ENCODE results near the gene DIABLO. TPM values are rescaled to one million over a fixed set of nuclear protein-coding genes. Genes with fewer than 3 reads are reported as not detected.
A peak's percentile ranks its signal among the peaks of the same experiment; 100 is the strongest.
"Not testable (repeated sequence)": the region's sequence is repeated elsewhere in the genome, so short reads cannot be mapped to it uniquely, and the experiment has no call there.

Gene DIABLO
- polyA plus RNA-seq, 4 donors = 54.0 to 68.4 (median 57.8) TPM

DNA sequence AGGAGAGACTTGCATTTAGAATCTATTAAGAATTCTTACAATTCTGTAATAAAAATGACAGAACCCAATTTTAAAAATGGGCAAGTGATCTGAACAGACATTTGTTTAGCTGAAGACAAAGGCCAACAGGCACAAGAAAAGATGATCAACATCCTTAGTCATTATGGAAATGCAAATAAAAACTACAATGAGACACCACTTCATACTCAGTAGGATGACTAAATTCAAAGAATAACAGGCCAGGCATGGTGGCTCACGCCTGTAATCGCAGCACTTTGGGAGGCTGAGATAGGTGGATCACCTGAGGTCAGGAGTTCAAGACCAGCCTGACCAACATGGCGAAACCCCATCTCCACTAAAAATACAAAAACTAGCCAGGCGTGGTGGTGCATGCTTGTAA lies 32.6 kb upstream of the DIABLO start:
- H3K4me3 ChIP-seq (ENCODE audit: low read depth in 1 of 3, low read length in 3 of 3); H3K9me3 ChIP-seq (ENCODE audit: control insufficient read depth in 2 of 2, insufficient read depth in 1 of 2, low read depth in 1 of 2, low read length in 1 of 2); FAIRE-seq; H3K27ac ChIP-seq (ENCODE audit: low read depth in 1 of 3, low read length in 2 of 3); H3K4me1 ChIP-seq (ENCODE audit: control insufficient read depth in 3 of 3, insufficient read depth in 2 of 3, low read depth in 1 of 3, low read length in 2 of 3); H3K27me3 ChIP-seq (ENCODE audit: control insufficient read depth in 3 of 3, insufficient read depth in 3 of 3, low read length in 3 of 3); DNase-seq: not testable (repeated sequence)
- peaks cover 3 to 66% (median 6%) of the 10 kb centered on the region in 3 donors for H3K36me3 ChIP-seq (ENCODE audit: control insufficient read depth in 3 of 3, insufficient read depth in 2 of 3, low read depth in 1 of 3, low read length in 3 of 3)
- 94 to 99% (median 95%) methylated on average over 4 of the region's 4 CpGs for WGBS, 3 donors

GRCh38 chr12:122250536-122250935 lies 24.7 kb upstream of the DIABLO start:
- H3K4me1 ChIP-seq (ENCODE audit: control insufficient read depth in 3 of 3, insufficient read depth in 2 of 3, low read depth in 1 of 3, low read length in 2 of 3) = no peaks in the 10 kb centered on the region
- H3K27me3 ChIP-seq (ENCODE audit: control insufficient read depth in 3 of 3, insufficient read depth in 3 of 3, low read length in 3 of 3) = no peaks in the 10 kb centered on the region
- H3K9me3 ChIP-seq (ENCODE audit: control insufficient read depth in 2 of 2, insufficient read depth in 1 of 2, low read depth in 1 of 2, low read length in 1 of 2) = no peaks in the 10 kb centered on the region
- FAIRE-seq = no peak
- WGBS, 3 donors = 94 to 97% (median 96%) methylated on average over 8 of the region's 8 CpGs
- no peak overlapping the region for H3K4me3 ChIP-seq (ENCODE audit: low read depth in 1 of 3, low read length in 3 of 3)
- no peak overlapping the region for H3K27ac ChIP-seq (ENCODE audit: low read depth in 1 of 3, low read length in 2 of 3)
- no peak for DNase-seq
- H3K36me3 ChIP-seq (ENCODE audit: control insufficient read depth in 3 of 3, insufficient read depth in 2 of 3, low read depth in 1 of 3, low read length in 3 of 3) = peaks cover 0 to 52% (median 2%) of the 10 kb centered on the region in 3 donors

DNA sequence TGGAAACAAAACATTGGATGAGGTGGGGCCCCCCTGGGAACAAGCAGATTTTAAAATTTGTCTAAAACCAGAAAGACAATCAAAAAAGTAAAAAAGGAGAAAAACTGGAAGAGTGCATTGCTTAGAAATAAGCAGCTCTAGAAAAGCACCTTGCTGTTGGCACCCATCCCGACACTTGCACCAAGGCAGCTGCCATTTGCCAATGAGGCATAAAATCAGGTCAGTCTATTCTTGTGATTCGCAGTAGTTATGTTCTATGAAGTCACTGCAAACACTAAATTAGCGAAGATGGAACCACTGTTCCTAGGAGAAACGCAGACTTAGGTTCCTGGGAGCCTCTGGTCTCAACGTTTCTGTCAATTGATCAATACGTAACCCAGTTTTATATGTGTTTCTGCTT lies 24.2 kb upstream of the DIABLO start:
- Histone ChIP-seq H3K4me3 (ENCODE audit: low read depth in 1 of 3, low read length in 3 of 3) (no peak overlapping the region), H3K27me3 (ENCODE audit: control insufficient read depth in 3 of 3, insufficient read depth in 3 of 3, low read length in 3 of 3) (no peaks in the 10 kb centered on the region), H3K27ac (ENCODE audit: low read depth in 1 of 3, low read length in 2 of 3) (no peak overlapping the region), H3K4me1 (ENCODE audit: control insufficient read depth in 3 of 3, insufficient read depth in 2 of 3, low read depth in 1 of 3, low read length in 2 of 3) (no peaks in the 10 kb centered on the region), H3K36me3 (ENCODE audit: control insufficient read depth in 3 of 3, insufficient read depth in 2 of 3, low read depth in 1 of 3, low read length in 3 of 3) (peaks cover 0 to 52% (median 2%) of the 10 kb centered on the region in 3 donors), H3K9me3 (ENCODE audit: control insufficient read depth in 2 of 2, insufficient read depth in 1 of 2, low read depth in 1 of 2, low read length in 1 of 2) (no peaks in the 10 kb centered on the region)
- DNase-seq (no peak), FAIRE-seq (no peak)
- WGBS, 3 donors = 90 to 96% (median 95%) methylated on average over 6 of the region's 6 CpGs

- no peak overlapping the region for H3K4me3 ChIP-seq (ENCODE audit: low read depth in 1 of 3, low read length in 3 of 3)
- WGBS, 3 donors = 87 to 100% (median 92%) methylated on average over 1 of the region's 1 CpG
- no peaks in the 10 kb centered on the region for H3K9me3 ChIP-seq (ENCODE audit: control insufficient read depth in 2 of 2, insufficient read depth in 1 of 2, low read depth in 1 of 2, low read length in 1 of 2)
- H3K27ac ChIP-seq (ENCODE audit: low read depth in 1 of 3, low read length in 2 of 3) = peak overlapping the region in 1 of 3 donors; percentile 24
- FAIRE-seq = no peak
- no peaks in the 10 kb centered on the region for H3K4me1 ChIP-seq (ENCODE audit: control insufficient read depth in 3 of 3, insufficient read depth in 2 of 3, low read depth in 1 of 3, low read length in 2 of 3)
- H3K36me3 ChIP-seq (ENCODE audit: control insufficient read depth in 3 of 3, insufficient read depth in 2 of 3, low read depth in 1 of 3, low read length in 3 of 3) = peaks cover 0 to 51% (median 2%) of the 10 kb centered on the region in 3 donors
- no peaks in the 10 kb centered on the region for H3K27me3 ChIP-seq (ENCODE audit: control insufficient read depth in 3 of 3, insufficient read depth in 3 of 3, low read length in 3 of 3)
- no peak for DNase-seq
These were observed 19.7 kb upstream of the DIABLO start for GRCh38 chr12:122245553-122245952.

- WGBS, 3 donors = 30 to 67% (median 54%) methylated on average over 11 of the region's 11 CpGs
- peak in 1 of 2 donors; percentile 40 for DNase-seq
- peak overlapping the region in 1 of 3 donors; percentile 10 for H3K4me3 ChIP-seq (ENCODE audit: low read depth in 1 of 3, low read length in 3 of 3)
- FAIRE-seq = no peak
- H3K4me1 ChIP-seq (ENCODE audit: control insufficient read depth in 3 of 3, insufficient read depth in 2 of 3, low read depth in 1 of 3, low read length in 2 of 3) = no peaks in the 10 kb centered on the region
- peaks cover 0 to 52% (median 2%) of the 10 kb centered on the region in 3 donors for H3K36me3 ChIP-seq (ENCODE audit: control insufficient read depth in 3 of 3, insufficient read depth in 2 of 3, low read depth in 1 of 3, low read length in 3 of 3)
- H3K27me3 ChIP-seq (ENCODE audit: control insufficient read depth in 3 of 3, insufficient read depth in 3 of 3, low read length in 3 of 3) = no peaks in the 10 kb centered on the region
- peak overlapping the region in 2 of 3 donors; percentile 46 to 66 for H3K27ac ChIP-seq (ENCODE audit: low read depth in 1 of 3, low read length in 2 of 3)
- H3K9me3 ChIP-seq (ENCODE audit: control insufficient read depth in 2 of 2, insufficient read depth in 1 of 2, low read depth in 1 of 2, low read length in 1 of 2) = no peaks in the 10 kb centered on the region
These were observed 18.9 kb upstream of the DIABLO start for GRCh38 chr12:122244565-122245371.

- Histone ChIP-seq H3K9me3 (ENCODE audit: control insufficient read depth in 2 of 2, insufficient read depth in 1 of 2, low read depth in 1 of 2, low read length in 1 of 2) (no peaks in the 10 kb centered on the region), H3K4me1 (ENCODE audit: control insufficient read depth in 3 of 3, insufficient read depth in 2 of 3, low read depth in 1 of 3, low read length in 2 of 3) (no peaks in the 10 kb centered on the region), H3K4me3 (ENCODE audit: low read depth in 1 of 3, low read length in 3 of 3) (no peak overlapping the region), H3K36me3 (ENCODE audit: control insufficient read depth in 3 of 3, insufficient read depth in 2 of 3, low read depth in 1 of 3, low read length in 3 of 3) (peaks cover 0 to 51% (median 2%) of the 10 kb centered on the region in 3 donors), H3K27ac (ENCODE audit: low read depth in 1 of 3, low read length in 2 of 3) (no peak overlapping the region), H3K27me3 (ENCODE audit: control insufficient read depth in 3 of 3, insufficient read depth in 3 of 3, low read length in 3 of 3) (no peaks in the 10 kb centered on the region)
- FAIRE-seq (no peak), DNase-seq (peak in 1 of 2 donors; percentile 8)
- 58 to 76% (median 74%) methylated on average over 6 of the region's 6 CpGs for WGBS, 3 donors
These were observed 18.1 kb upstream of the DIABLO start for GRCh38 chr12:122243965-122244364.

DNA sequence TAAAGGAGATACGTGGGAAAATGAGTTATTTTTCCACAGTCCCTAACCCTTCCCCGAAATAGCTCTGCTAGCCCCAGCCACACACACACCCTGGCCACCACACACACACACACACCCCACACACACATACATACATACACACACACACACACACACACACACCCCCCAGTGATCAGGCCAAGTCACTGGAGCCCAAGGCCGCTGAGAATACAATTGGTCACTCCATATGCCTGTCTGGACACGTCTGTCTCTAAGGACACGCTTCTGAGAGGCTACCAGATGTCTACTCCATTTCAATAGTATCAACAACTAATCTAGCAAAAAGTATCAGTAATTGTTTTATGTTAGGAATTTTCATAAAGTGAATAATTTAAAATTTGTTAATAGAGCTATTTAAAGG lies 13.0 kb upstream of the DIABLO start:
- H3K4me1 ChIP-seq (ENCODE audit: control insufficient read depth in 3 of 3, insufficient read depth in 2 of 3, low read depth in 1 of 3, low read length in 2 of 3) = no peaks in the 10 kb centered on the region
- no peak overlapping the region for H3K4me3 ChIP-seq (ENCODE audit: low read depth in 1 of 3, low read length in 3 of 3)
- H3K27ac ChIP-seq (ENCODE audit: low read depth in 1 of 3, low read length in 2 of 3) = no peak overlapping the region
- 94 to 97% (median 96%) methylated on average over 5 of the region's 5 CpGs for WGBS, 3 donors
- peaks cover 3 to 60% (median 11%) of the 10 kb centered on the region in 3 donors for H3K36me3 ChIP-seq (ENCODE audit: control insufficient read depth in 3 of 3, insufficient read depth in 2 of 3, low read depth in 1 of 3, low read length in 3 of 3)
- no peaks in the 10 kb centered on the region for H3K27me3 ChIP-seq (ENCODE audit: control insufficient read depth in 3 of 3, insufficient read depth in 3 of 3, low read length in 3 of 3)
- no peak for FAIRE-seq
- no peaks in the 10 kb centered on the region for H3K9me3 ChIP-seq (ENCODE audit: control insufficient read depth in 2 of 2, insufficient read depth in 1 of 2, low read depth in 1 of 2, low read length in 1 of 2)
- no peak for DNase-seq

DNA sequence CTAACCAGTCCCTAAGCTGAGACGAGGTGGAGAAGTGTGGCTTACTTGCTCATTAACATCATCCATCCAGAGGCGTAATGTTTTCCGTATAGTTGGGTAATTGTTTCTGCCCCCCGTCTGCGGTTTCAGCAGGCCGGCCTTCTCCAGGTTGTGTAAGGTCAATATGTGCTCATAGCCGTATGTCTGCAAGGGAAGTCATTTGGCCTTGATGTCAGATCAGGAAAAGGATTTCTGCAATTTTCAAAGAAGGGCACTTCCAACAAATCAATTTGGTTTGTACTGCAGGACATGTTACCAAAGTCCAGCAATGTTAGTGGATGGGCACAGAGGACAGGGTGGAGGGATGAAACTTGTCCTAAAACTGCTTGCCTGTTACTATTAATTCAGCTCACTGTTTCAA lies 9.9 kb upstream of the DIABLO start:
- no peaks in the 10 kb centered on the region for H3K4me1 ChIP-seq (ENCODE audit: control insufficient read depth in 3 of 3, insufficient read depth in 2 of 3, low read depth in 1 of 3, low read length in 2 of 3)
- 86 to 94% (median 90%) methylated on average over 7 of the region's 7 CpGs for WGBS, 3 donors
- DNase-seq (no peak), FAIRE-seq (no peak)
- no peaks in the 10 kb centered on the region for H3K27me3 ChIP-seq (ENCODE audit: control insufficient read depth in 3 of 3, insufficient read depth in 3 of 3, low read length in 3 of 3)
- H3K27ac ChIP-seq (ENCODE audit: low read depth in 1 of 3, low read length in 2 of 3) = no peak overlapping the region
- H3K4me3 ChIP-seq (ENCODE audit: low read depth in 1 of 3, low read length in 3 of 3) = no peak overlapping the region
- H3K36me3 ChIP-seq (ENCODE audit: control insufficient read depth in 3 of 3, insufficient read depth in 2 of 3, low read depth in 1 of 3, low read length in 3 of 3) = peaks cover 3 to 53% (median 24%) of the 10 kb centered on the region in 3 donors
- no peaks in the 10 kb centered on the region for H3K9me3 ChIP-seq (ENCODE audit: control insufficient read depth in 2 of 2, insufficient read depth in 1 of 2, low read depth in 1 of 2, low read length in 1 of 2)

All from small intestine (tissue), 7 donors.